Measurements from ENCODE around the gene CAMTA1.

CAMTA1 gene

DNA sequence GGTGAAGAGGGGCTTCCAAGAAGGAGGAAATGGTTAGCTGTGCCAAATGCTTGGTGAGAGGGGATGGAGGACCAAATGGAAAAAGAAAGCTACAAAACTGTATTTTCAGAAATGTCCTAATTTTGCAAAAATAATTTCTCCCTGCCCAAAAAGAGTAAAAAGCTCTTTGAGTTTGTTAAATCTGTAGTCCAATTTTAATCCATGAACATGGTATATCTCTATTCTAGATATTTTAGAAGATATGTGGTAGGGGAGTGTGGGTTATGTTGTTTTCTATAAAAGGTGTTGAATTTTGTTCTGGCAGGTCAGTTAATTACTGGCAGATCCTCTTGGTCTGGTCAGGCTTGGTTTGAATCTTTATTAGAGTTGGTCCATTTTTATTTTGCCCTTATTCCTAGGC is 511.7 kb downstream of the CAMTA1 start:
- no peak for DNase-seq (ENCODE audit: low read depth in 1 of 2, low spot score in 1 of 2)

DNA sequence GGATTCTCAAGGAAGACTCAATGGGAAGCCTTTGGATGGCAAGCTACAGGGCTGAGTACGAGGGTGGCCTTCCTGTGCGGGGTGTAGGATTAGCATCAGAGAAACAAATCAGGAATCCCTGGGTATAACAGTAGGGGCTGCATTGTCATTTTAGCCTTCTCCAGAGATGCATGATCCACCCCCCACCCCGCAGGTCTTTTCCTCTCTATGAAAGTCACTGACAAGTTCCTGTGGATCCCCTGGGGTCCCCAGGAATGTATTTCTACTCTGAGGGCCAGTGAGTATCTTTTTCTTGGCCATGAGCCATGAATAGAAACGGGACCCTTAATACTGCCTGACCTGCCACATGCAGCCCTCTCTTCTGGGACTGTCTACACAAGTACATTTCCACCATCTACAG is 512.9 kb downstream of the CAMTA1 start:
- no peak for DNase-seq (ENCODE audit: low read depth in 1 of 2, low spot score in 1 of 2)

DNA sequence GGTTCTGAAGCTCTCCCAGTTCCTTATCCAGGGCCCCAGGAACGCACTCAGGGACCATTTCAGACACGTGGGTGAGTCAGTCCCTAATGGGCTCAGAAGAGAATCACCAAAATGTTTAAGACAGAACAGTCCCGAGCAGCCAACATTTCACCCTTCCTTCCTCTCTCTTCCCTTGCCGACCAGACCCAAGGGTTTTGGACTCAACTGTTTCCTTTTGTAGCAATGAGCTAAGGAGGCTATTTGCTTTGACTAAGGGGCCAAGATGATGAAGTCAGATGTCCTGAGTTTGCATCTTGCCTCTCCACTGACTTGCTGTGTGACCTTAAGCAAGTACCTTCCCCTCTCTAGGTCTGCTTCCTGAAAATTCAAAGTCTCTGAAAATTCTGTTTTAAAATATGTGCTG is 513.5 kb downstream of the CAMTA1 start:
- DNase-seq (ENCODE audit: low read depth in 1 of 2, low spot score in 1 of 2) = no peak

DNA sequence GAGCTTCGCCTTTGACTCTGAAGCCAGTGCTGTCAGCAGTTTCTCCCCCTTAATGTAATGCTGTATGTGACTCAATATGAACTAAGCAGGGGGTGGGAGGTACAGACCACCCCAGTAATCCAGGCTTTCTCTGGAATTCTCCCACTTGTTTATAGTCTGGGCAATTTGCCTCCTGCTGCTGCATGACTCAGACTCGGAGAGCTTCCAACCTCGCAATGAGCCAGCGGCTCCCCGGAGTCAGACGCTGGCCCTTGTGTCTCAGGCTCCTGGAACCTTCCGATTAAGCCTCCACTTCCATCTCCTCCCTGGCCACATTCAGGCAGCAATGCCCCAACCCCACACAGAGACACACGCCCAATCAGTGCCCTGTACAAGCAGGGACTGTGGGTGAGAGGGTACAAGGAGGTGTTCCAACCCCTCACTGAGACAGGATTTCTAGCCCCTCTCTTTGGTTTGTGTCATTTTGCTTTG is 514.1 kb downstream of the CAMTA1 start:
- DNase-seq (ENCODE audit: low read depth in 1 of 2, low spot score in 1 of 2) = no peak

DNA sequence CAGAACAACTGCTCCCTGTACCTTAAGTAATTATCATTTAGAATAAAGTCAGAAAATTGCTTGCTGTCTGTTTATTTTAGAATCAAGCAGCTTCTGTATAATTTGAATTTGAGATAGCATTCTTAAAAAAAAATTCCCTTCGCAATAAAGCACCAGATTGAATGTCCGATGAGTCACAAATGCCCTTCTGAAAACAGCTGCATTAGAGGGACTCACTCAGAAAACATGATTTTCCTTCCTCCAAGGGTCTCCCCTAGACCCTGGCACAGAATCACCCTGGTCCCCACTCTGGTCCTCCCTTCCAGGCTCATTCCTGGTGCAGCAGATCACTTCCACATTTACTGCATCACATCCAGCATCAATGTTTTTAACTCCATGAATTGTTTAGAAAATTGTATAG is 514.7 kb downstream of the CAMTA1 start:
- no peak for DNase-seq (ENCODE audit: low read depth in 1 of 2, low spot score in 1 of 2)

DNA sequence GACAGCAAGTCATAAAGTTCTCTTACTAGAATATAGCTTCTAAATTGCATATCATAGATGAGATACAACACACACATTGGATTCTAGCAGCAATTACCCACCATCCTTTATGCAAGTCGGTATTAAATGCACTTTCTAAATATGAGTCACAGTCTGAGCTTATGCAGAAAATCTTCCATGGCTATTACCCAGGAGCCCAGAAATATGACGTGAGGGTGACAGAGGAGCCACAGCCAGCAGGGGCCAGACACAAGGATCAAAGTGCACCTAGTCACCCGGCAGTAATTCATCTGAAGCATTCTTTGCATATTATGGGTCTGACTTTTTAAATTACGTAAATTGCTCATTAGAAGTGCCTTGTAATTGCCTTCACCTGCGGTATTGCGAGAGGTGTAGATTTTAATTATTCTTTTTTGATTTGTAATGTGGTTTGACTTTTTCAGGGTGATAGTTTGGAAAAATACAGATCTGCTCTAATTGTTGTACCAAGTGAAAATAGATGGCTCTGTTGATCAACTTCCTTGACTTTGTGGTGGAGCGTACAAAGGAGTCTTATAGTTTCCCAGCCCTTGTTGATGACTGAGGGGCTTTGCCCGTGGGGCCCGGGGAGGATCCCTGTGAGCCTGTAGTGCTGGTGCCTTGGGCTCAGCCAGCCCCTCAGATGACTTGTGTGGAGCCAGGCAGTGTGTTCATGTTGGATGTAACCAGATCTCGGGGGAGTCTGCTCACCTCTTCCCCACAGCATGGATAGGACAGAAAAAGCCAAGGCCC is 515.8 kb downstream of the CAMTA1 start:
- DNase-seq (ENCODE audit: low read depth in 1 of 2, low spot score in 1 of 2) = no peak

DNA sequence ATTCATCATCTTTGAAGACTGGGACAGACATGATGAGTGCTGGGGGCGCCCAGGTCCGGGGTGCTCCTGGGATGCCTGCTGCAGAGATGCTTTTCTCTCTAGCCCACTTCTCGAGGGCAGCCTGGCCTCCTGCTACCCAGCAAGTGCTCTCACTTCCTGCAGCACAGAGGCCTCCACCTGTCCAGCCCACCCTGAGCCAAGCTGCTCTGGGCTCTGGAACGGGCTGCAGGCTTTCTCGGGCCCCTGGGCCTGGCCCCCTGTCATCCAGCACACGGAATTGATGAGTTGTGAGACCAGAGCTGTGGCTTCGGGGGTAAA is 516.4 kb downstream of the CAMTA1 start:
- no peak for DNase-seq (ENCODE audit: low read depth in 1 of 2, low spot score in 1 of 2)

DNA sequence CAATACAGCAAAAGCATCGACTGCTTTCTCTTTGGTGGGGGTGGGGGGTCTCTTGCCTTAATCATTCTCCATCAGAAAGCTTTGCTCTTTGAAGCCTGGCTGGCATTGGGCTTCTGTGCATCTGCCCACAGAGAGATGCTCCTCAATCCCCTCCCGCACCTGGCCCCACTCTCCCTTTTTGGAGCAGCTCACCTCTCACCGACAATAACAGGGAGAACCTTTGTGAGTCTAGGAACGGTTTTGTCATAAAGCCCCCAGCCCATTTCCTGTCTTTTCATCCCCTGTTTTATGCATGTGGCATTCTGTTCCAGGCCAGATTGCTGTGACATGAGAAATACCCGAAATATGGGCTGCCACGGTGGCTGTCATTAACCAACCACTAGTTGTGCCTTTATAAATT is 516.9 kb downstream of the CAMTA1 start:
- DNase-seq (ENCODE audit: low read depth in 1 of 2, low spot score in 1 of 2) = no peak

DNA sequence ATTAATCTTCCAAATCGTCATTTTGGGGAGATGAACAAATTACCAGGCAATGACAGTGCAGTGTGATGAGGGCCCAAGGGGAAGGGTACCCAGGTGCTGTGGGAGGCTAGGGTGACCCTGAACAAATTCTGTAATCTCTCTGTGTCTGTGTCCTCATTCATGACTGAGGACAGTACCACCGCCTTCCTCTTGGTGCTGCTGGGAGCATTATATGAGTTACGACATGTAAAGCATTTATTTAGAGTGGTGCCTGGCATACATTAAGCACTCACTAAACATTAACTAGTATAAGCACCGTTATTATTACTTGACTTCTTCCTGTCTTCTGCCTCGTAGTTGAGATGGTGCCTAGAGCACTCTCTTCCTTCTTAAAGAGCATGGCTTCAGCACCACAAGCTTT is 517.6 kb downstream of the CAMTA1 start:
- DNase-seq (ENCODE audit: low read depth in 1 of 2, low spot score in 1 of 2) = no peak

DNA sequence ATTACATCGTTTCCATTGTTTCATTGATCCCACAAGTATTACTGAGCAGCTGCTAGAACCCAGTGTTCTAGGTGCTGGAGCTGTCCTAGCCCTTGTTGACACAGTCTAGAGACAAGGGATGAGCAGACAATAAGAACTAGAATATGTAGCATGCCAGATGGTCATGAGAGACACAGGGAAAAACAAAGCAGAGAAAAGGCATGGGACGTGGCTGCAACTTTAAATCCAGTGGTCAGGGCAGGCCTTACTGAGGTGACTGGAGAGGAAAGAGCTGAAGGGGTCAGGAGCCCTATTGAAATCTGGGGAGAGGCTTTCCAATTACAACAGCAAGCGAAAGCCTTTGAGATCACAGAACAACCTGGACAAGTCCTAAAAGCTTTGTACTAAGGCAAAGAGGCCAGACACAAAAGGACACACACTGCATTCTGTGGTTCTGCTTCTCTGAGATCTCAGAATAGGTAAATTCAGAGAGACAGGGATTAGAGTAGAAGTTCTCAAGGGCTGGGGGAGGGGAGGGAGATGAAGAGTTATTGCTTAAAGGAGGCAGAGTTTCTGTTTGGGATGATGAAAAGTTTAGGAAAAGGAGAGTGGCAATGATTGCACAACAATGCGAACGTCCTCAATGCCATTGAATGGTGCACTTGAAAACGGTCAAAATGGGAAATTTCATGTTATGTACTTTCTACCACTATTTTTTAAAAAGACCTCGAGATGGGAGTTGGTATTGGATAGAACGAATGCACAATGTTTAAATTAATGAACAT is 518.5 kb downstream of the CAMTA1 start:
- DNase-seq (ENCODE audit: low read depth in 1 of 2, low spot score in 1 of 2) = no peak

DNA sequence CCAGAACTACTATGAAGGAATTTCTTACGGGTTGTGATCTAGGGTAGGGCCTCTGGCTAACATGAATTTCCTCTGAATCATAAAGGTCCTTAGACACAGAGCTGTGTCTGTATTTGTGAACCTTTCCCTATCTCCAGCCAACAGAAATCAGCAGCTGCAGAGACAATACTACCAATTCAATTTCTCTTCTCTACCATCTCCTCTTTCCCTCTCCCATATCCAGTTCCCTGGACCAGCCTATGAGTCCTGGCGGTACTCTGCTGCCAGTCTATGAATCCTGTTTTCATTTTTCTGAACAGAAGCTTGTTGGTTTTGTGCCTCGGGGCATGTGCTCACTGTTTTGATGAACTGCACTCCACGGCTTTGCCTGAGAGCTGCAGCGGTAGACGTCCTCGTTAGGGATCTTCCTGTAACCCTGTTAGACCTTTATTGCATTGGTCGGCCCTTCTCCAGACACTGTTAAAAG is 527.9 kb downstream of the CAMTA1 start:
- DNase-seq (ENCODE audit: low read depth in 1 of 2, low spot score in 1 of 2) = no peak

DNA sequence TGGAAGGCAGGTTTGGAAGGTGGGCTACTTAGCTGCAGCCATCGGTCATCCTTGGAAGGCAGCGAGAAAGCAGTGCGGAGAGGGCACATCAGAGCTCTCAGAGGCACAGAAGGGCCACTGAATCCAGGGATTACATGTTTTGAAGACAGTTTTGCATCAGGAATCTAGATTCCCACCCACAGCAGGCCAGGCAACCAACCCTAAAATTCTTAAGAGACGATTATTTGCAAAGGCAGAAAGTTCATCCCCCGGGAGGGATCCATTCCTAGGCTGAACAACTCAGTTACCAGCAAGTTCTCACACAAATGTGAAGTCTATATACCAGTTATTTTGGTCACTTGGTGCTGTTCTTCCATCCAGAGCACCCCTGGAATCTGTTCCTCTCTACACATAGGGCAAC is 528.6 kb downstream of the CAMTA1 start:
- no peak for DNase-seq (ENCODE audit: low read depth in 1 of 2, low spot score in 1 of 2)

DNA sequence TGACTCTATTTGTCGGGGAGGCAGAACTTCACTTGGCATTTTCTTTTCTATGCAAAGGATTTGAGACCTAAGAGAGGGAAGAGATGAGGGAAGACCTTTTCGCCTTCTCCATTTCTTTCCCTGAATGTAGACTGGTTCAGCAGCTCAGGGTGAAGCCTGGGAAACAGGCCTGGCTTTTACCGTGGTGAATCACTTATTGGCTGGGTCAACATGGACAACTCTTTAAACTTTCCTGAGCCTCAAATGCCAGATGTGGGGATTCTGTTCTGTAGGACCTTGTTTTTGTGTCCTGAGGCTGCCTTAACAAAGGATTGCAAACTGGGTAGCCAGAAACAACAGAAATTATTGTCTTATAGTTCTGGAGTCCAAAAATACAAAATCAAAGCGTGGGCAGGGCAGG is 530.1 kb downstream of the CAMTA1 start:
- DNase-seq (ENCODE audit: low read depth in 1 of 2, low spot score in 1 of 2) = no peak

DNA sequence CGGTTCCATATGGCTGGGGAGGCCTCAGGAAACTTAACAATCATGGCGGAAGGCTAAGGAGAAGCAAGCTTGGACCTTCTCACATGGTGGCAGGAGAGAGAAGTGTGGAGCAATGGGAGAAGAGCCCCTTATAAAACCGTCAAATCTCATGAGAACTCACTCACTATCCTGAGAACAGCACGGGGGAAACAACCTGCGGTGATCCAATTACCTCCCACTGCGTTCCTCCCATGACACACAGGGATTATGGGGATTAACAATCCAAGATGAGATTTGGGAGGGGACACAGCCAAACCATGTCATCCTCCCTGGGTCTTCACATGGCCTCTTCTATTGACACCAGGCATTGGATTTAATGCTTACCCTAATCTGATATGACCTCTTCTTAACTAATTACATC is 530.7 kb downstream of the CAMTA1 start:
- DNase-seq (ENCODE audit: low read depth in 1 of 2, low spot score in 1 of 2) = no peak

DNA sequence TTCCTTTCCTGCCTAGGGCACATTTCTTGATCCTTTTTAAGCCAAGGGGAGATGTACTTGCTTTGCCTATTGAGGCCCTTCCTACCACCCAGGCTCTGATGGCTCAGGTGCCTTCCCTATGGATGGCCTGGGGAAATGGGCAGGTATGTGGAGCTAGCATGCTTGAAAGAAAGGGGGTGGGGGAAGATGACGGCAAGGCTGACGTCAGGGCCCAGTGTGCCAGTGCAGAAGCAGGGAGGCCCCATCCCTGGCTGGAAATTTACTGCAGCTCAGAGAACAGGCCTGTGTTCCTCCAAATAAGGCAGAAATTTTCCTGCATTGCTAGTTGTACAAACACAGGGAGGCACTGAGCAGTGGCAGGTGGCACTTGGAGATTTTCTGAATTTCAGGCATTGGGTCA is 532.6 kb downstream of the CAMTA1 start:
- DNase-seq (ENCODE audit: low read depth in 1 of 2, low spot score in 1 of 2) = no peak

DNA sequence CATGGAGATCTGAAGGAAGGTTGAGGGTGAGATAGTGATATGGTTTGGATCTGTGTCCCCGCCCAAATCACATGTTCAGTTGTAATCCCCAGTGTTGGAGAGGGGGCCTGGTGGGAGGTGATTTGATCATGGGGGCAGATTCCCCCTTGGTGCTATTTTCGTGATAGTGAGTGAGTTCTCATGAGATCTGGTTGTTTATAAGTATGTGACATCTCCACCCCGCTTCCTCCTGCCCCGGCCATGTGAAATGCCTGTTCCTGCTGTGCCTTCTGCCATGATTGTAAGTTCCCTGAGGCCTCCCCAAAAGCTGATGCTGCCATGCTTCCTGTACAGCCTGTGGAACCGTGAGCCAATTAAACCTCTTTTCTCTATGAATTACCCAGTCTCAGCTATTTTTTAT is 533.9 kb downstream of the CAMTA1 start:
- no peak for DNase-seq (ENCODE audit: low read depth in 1 of 2, low spot score in 1 of 2)

DNA sequence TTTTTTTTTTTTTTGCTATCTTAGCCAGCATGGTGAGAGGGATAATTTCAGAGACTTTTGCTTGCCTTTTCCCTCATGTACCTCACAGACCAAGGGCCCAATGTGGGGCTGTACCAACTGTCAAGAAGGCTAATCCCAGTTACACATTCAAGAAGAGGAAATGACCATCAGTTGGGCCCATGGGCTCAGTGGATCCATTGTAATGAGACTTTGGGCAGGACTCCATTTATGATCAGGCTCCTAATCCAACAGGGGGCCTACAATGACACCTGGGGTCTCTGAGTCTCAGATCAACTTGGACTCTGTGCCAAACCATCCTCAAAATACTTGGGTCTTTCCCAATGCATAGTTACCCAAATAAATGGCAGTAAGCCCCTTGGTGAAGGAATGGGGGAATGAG is 535.4 kb downstream of the CAMTA1 start:
- DNase-seq (ENCODE audit: low read depth in 1 of 2, low spot score in 1 of 2) = no peak

DNA sequence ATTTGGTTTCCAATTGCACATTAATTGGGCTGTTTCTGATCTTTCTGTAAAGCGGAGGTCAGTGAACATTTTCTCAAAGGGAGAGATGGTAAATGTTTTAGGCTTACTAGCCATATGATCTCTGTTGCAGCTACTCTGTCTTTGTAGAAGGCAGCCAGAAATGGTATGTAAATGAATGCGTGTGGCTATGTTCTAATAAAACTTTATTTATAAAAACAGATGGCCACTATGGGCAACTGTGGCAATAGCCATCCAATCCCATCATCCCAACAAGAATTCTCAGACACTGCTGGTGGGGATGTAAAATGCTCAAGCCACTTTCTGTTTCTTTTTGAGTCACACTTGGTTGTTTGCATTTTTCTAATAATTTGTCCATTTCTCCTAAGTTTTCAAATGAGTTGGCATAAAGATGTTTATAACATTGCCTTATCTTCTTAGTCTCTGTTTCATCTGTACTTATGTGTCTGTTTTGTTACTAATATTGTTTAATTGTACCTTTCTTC is 537.1 kb downstream of the CAMTA1 start:
- no peak for DNase-seq (ENCODE audit: low read depth in 1 of 2, low spot score in 1 of 2)

DNA sequence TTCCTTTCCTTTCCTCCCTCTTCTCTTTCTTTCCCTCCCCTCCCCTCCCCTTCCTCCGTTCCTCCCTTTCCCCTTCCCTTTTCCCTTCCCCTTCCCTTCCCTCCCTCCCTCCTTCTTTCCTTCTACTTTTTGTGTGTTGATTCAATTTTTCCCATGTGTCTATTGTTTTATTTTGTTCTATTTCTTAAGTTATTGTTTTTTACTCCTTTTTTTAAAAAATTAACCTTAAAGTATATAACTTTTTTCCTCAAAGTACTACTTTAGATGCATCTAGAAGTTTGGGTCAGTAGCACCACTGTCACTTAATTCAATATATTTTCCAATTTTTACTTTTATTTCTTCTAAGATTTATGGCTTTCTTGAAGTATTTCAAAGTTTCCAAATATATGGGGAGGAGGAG is 537.7 kb downstream of the CAMTA1 start:
- no peak for DNase-seq (ENCODE audit: low read depth in 1 of 2, low spot score in 1 of 2)

DNA sequence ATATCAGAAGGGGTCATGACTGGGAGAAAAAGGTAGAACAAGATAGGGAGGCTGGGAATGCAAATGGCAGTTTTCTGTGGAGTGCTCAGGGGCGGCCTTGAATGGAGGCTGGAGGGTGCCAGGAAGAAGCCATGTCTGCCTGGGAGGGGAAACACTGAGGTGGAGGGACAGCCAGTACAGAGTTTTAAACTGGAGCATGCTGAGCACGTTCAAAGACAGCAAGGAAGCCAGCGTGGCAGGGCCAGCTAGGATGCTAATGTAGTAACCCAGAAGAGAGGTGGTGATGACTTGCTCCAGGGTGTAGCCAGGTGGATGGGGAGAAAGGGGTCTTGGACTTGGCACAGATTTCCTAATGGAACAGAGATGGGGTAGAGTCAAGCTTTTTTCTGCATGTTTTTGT is 540.0 kb downstream of the CAMTA1 start:
- no peak for DNase-seq (ENCODE audit: low read depth in 1 of 2, low spot score in 1 of 2)

DNA sequence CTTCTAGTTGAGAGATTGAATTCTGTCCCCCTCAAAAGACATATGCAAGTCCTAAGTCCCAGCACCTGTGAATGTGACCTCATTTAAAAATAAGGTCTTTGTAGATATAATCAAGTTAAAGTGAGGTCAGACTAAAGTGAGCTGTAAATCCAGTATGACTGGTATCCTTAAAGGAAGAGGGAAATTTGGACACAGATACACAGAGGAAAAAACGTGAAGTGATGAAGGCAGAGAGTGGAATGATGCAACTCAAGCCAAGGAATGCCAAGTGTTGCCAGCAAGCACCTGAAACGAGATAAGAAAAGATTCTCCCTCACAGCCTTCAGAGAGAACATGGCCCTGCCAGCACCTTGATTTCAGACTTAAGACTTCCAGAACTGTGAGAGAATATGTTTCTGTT is 541.1 kb downstream of the CAMTA1 start:
- DNase-seq (ENCODE audit: low read depth in 1 of 2, low spot score in 1 of 2) = no peak

DNA sequence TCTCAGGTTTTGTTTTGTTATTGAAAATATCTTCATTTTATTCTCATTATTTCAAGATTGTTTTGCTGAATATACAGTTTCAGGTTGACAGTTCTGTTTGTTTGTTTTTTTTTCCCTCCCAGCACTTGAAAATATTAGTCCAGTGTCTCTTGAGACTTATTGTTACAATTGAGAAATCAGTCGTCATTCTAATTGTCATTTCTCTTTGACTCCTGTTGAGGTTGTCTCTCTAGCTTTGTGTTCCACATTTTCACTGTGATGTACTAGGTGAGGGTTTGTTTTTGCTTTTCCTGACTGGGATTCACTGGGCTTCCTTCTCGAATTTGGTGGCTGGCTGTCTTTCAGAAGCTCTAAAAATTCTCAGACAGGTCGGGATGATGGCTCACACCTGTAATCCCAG is 542.6 kb downstream of the CAMTA1 start:
- DNase-seq (ENCODE audit: low read depth in 1 of 2, low spot score in 1 of 2) = no peak

Measured in activated CD4-positive, alpha-beta T cell treated with anti-CD3 and anti-CD28 coated beads, Interleukin-2, amount 50 U/mL, for 24 hours (primary cell).